Measurements from ENCODE around the gene TMEM126A.
"Not testable (repeated sequence)": the region's sequence is repeated elsewhere in the genome, so short reads cannot be mapped to it uniquely, and the experiment has no call there.

TMEM126A gene

GRCh38 chr11:85647604-85648299 is at the start of gene TMEM126A:
Gene TMEM126A (plus strand): TSS chr11:85647967. CDS start chr11:85650256, 2,289 bp downstream.
- peak; percentile 88 for DNase-seq (ENCODE audit: low spot score)

- DNase-seq (ENCODE audit: low spot score) = no peak
Measured at GRCh38 chr11:85599083-85599482, 48.7 kb upstream of the TMEM126A start.

- DNase-seq (ENCODE audit: low spot score) = no peak
Measured at GRCh38 chr11:85602526-85603213, 45.1 kb upstream of the TMEM126A start.

GRCh38 chr11:85603220-85603619 is 44.5 kb upstream of the TMEM126A start:
- DNase-seq (ENCODE audit: low spot score) = no peak

- not testable (repeated sequence) for DNase-seq (ENCODE audit: low spot score)
Measured at GRCh38 chr11:85606237-85606636, 41.5 kb upstream of the TMEM126A start.

- not testable (repeated sequence) for DNase-seq (ENCODE audit: low spot score)
Measured at GRCh38 chr11:85608621-85609020, 39.1 kb upstream of the TMEM126A start.

- DNase-seq (ENCODE audit: low spot score) = not testable (repeated sequence)
Measured at GRCh38 chr11:85609286-85609685, 38.5 kb upstream of the TMEM126A start.

- not testable (repeated sequence) for DNase-seq (ENCODE audit: low spot score)
Measured at GRCh38 chr11:85611643-85612042, 36.1 kb upstream of the TMEM126A start.

GRCh38 chr11:85619499-85619898 is 28.3 kb upstream of the TMEM126A start:
- DNase-seq (ENCODE audit: low spot score) = no peak

- DNase-seq (ENCODE audit: low spot score) = no peak
Measured at GRCh38 chr11:85620256-85620655, 27.5 kb upstream of the TMEM126A start.

GRCh38 chr11:85626496-85626895 is 21.3 kb upstream of the TMEM126A start:
- DNase-seq (ENCODE audit: low spot score) = no peak

GRCh38 chr11:85627332-85627997 is 20.3 kb upstream of the TMEM126A start, which contains the start of gene DLG2:
Gene DLG2 (minus strand): TSS chr11:85627344.
- no peak for DNase-seq (ENCODE audit: low spot score)

GRCh38 chr11:85627998-85628770 is 19.6 kb upstream of the TMEM126A start, which contains the start of gene TMEM126B:
Gene TMEM126B (plus strand): TSS chr11:85628593. CDS start chr11:85628608, 15 bp downstream.
- peak; percentile 94 for DNase-seq (ENCODE audit: low spot score)

- peak; percentile 1 for DNase-seq (ENCODE audit: low spot score)
Measured at GRCh38 chr11:85628771-85629341, 18.9 kb upstream of the TMEM126A start.

- DNase-seq (ENCODE audit: low spot score) = no peak
Measured at GRCh38 chr11:85634747-85635146, 13.0 kb upstream of the TMEM126A start.

- DNase-seq (ENCODE audit: low spot score) = no peak
Measured at GRCh38 chr11:85643191-85643614, 4.6 kb upstream of the TMEM126A start.

GRCh38 chr11:85647078-85647477 is 689 bp upstream of the TMEM126A start:
- DNase-seq (ENCODE audit: low spot score) = no peak

GRCh38 chr11:85651118-85651517 is 3.4 kb downstream of the TMEM126A start:
- DNase-seq (ENCODE audit: low spot score) = no peak

GRCh38 chr11:85652786-85653447 is 5.2 kb downstream of the TMEM126A start:
- no peak for DNase-seq (ENCODE audit: low spot score)

- not testable (repeated sequence) for DNase-seq (ENCODE audit: low spot score)
Measured at GRCh38 chr11:85654343-85654742, 6.6 kb downstream of the TMEM126A start.

- no peak for DNase-seq (ENCODE audit: low spot score)
Measured at GRCh38 chr11:85656777-85657176, 9.0 kb downstream of the TMEM126A start.

Measured in CD4-positive, alpha-beta T cell treated with Interleukin-6 at 100 ng/mL for 8 hours (primary cell).